SK-N-SH treated with all-trans-retinoic acid at 6 μM for 48 hours (cell line): ENCODE measurements around the gene RNASE2.
"Not testable (repeated sequence)": the region's sequence is repeated elsewhere in the genome, so short reads cannot be mapped to it uniquely, and the experiment has no call there.

Experiments
- ATAC-seq: fragments of 200-7000 bp; cut with Tn5 transposase; 3 replicates; pipeline ENCODE4 v1.9.1; 2020; ENCODE audit warnings: mild to moderate bottlenecking, moderate library complexity
- ARNTL ChIP-seq: fragments of 450-650 bp; formaldehyde crosslinking; IDR thresholded peaks from 2 replicates; pipeline ENCODE4 v1.5.0; 2020; ENCODE audit warnings: low read depth, mild to moderate bottlenecking, moderate library complexity, borderline replicate concordance
- BACH2 ChIP-seq: fragments of 250-450 bp; sonication (Bioruptor Pico); IDR thresholded peaks from 2 replicates; pipeline ENCODE4 v1.9.0; 2021; ENCODE audit warnings: mild to moderate bottlenecking, borderline replicate concordance
- ESRRG ChIP-seq: fragments of 250-450 bp; sonication (Bioruptor Pico); IDR thresholded peaks from 2 replicates; pipeline ENCODE4 v1.6.1; 2021; ENCODE audit warnings: mild to moderate bottlenecking
- GLIS3 ChIP-seq: fragments of 250-450 bp; sonication (Bioruptor Pico); IDR thresholded peaks from 2 replicates; pipeline ENCODE4 v1.5.0; 2020; ENCODE audit warnings: mild to moderate bottlenecking, moderate library complexity
- OSR1 ChIP-seq: fragments of 250-450 bp; sonication (Bioruptor Pico); IDR thresholded peaks from 2 replicates; pipeline ENCODE4 v1.8.0; 2022; ENCODE audit warnings: moderate library complexity, mild to moderate bottlenecking, inconsistent platforms
- PPARA ChIP-seq: fragments of 250-450 bp; sonication (Bioruptor Pico); IDR thresholded peaks from 2 replicates; pipeline ENCODE4 v1.5.0; 2020; ENCODE audit warnings: mild to moderate bottlenecking, borderline replicate concordance
- RARB ChIP-seq: fragments of 250-450 bp; sonication (Bioruptor Pico); IDR thresholded peaks from 2 replicates; pipeline ENCODE4 v1.8.0; 2021; ENCODE audit warnings: mild to moderate bottlenecking, moderate library complexity
- SNAI2 ChIP-seq: fragments of 250-450 bp; sonication (Bioruptor Pico); IDR thresholded peaks from 2 replicates; pipeline ENCODE4 v1.5.0; 2020; ENCODE audit warnings: mild to moderate bottlenecking, moderate library complexity
- TCF4 ChIP-seq: fragments of 250-450 bp; sonication (Bioruptor Pico); IDR thresholded peaks from 2 replicates; pipeline ENCODE4 v1.8.0; 2021; ENCODE audit warnings: mild to moderate bottlenecking, moderate library complexity, borderline replicate concordance
- TOX ChIP-seq: fragments of 250-450 bp; sonication (Bioruptor Pico); IDR thresholded peaks from 2 replicates; pipeline ENCODE4 v1.8.0; 2021; ENCODE audit warnings: mild to moderate bottlenecking, moderate library complexity, borderline replicate concordance
- ZC3H10 ChIP-seq: fragments of 250-450 bp; sonication (Bioruptor Pico); IDR thresholded peaks from 2 replicates; pipeline ENCODE4 v1.5.1; 2021; ENCODE audit warnings: mild to moderate bottlenecking, moderate library complexity
- ZFP3 ChIP-seq: fragments of 250-450 bp; sonication (Bioruptor Pico); IDR thresholded peaks from 2 replicates; pipeline ENCODE4 v1.5.0; 2020; ENCODE audit warnings: mild to moderate bottlenecking, moderate library complexity
- ZFP30 ChIP-seq: fragments of 450-650 bp; formaldehyde crosslinking; IDR thresholded peaks from 2 replicates; pipeline ENCODE4 v1.5.0; 2022; ENCODE audit warnings: mild to moderate bottlenecking, moderate library complexity
- ZNF70 ChIP-seq: fragments of 450-650 bp; formaldehyde crosslinking; IDR thresholded peaks from 2 replicates; pipeline ENCODE4 v1.5.0; 2020; ENCODE audit warnings: mild to moderate bottlenecking, moderate library complexity
- ZNF8 ChIP-seq: fragments of 450-650 bp; formaldehyde crosslinking; IDR thresholded peaks from 2 replicates; pipeline ENCODE4 v1.5.0; 2020; ENCODE audit warnings: mild to moderate bottlenecking, moderate library complexity
- TF ChIP-seq, protein P1 (sequence below): fragments of 250-450 bp; sonication (Bioruptor Pico); IDR thresholded peaks from 2 replicates; pipeline ENCODE4 v1.8.0; 2020; ENCODE audit warnings: mild to moderate bottlenecking, moderate library complexity, borderline replicate concordance
- TF ChIP-seq, protein P2 (sequence below): fragments of 250-450 bp; sonication (Bioruptor Pico); IDR thresholded peaks from 2 replicates; pipeline ENCODE4 v1.5.1; 2021; ENCODE audit warnings: mild to moderate bottlenecking, moderate library complexity
- TF ChIP-seq, protein P3 (sequence below): fragments of 250-450 bp; sonication (Bioruptor Pico); IDR thresholded peaks from 2 replicates; pipeline ENCODE4 v1.5.1; 2020; ENCODE audit warnings: low read depth, mild to moderate bottlenecking, moderate library complexity
- TF ChIP-seq, protein P4 (sequence below): fragments of 250-450 bp; sonication (Bioruptor Pico); IDR thresholded peaks from 2 replicates; pipeline ENCODE4 v1.5.0; 2020; ENCODE audit warnings: mild to moderate bottlenecking, moderate library complexity
- TF ChIP-seq, protein P5 (sequence below): fragments of 250-450 bp; sonication (Bioruptor Pico); IDR thresholded peaks from 2 replicates; pipeline ENCODE4 v1.8.0; 2021; ENCODE audit warnings: low read depth, mild to moderate bottlenecking, moderate library complexity, borderline replicate concordance

The RNASE2 gene

DNA sequence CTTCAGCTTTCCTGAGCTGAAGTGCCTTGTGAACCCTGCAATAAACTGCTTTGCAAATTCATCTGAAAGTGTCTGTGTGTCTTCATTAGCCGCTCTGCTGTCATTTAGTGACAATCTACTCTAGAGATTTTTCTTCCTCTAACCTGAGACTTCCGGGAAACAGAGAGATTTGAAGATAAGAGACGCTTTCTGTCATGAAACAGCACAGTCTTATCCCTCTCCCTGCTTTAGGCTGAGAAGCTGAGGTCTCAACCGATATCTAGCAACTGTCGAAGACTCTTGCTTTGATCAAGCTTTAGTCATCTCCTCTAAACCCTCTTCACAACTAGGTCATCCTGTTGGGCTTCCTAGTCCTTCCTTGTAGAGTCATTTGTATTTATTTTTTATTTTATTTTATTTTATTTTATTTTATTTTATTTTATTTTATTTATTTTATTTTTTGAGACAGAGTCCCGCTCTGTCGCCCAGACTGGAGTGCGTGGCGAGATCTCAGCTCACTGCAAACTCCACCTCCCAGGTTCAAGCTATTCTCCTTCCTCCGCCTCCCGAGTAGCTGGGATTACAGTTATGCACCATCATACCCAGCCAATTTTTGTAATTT lies 1.2 kb downstream of the RNASE2 start:
- TF ChIP-seq SNAI2 (no peak), RARB (CRISPR knock-in tag) (no peak), ZFP30 (no peak), ESRRG (no peak), OSR1 (CRISPR knock-in tag) (no peak), ZC3H10 (CRISPR knock-in tag) (no peak), GLIS3 (CRISPR knock-in tag) (no peak), TCF4 (CRISPR knock-in tag) (no peak), ZNF70 (CRISPR knock-in tag) (no peak), BACH2 (no peak), ZFP3 (CRISPR knock-in tag) (no peak), ARNTL (CRISPR knock-in tag) (no peak), TOX (CRISPR knock-in tag) (no peak)
- TF ChIP-seq, protein P1, sequence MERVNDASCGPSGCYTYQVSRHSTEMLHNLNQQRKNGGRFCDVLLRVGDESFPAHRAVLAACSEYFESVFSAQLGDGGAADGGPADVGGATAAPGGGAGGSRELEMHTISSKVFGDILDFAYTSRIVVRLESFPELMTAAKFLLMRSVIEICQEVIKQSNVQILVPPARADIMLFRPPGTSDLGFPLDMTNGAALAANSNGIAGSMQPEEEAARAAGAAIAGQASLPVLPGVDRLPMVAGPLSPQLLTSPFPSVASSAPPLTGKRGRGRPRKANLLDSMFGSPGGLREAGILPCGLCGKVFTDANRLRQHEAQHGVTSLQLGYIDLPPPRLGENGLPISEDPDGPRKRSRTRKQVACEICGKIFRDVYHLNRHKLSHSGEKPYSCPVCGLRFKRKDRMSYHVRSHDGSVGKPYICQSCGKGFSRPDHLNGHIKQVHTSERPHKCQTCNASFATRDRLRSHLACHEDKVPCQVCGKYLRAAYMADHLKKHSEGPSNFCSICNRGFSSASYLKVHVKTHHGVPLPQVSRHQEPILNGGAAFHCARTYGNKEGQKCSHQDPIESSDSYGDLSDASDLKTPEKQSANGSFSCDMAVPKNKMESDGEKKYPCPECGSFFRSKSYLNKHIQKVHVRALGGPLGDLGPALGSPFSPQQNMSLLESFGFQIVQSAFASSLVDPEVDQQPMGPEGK (CRISPR knock-in tag) = no peak
- TF ChIP-seq, protein P2, sequence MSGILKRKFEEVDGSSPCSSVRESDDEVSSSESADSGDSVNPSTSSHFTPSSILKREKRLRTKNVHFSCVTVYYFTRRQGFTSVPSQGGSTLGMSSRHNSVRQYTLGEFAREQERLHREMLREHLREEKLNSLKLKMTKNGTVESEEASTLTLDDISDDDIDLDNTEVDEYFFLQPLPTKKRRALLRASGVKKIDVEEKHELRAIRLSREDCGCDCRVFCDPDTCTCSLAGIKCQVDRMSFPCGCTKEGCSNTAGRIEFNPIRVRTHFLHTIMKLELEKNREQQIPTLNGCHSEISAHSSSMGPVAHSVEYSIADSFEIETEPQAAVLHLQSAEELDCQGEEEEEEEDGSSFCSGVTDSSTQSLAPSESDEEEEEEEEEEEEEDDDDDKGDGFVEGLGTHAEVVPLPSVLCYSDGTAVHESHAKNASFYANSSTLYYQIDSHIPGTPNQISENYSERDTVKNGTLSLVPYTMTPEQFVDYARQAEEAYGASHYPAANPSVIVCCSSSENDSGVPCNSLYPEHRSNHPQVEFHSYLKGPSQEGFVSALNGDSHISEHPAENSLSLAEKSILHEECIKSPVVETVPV (CRISPR knock-in tag) = no peak
- TF ChIP-seq, protein P3, sequence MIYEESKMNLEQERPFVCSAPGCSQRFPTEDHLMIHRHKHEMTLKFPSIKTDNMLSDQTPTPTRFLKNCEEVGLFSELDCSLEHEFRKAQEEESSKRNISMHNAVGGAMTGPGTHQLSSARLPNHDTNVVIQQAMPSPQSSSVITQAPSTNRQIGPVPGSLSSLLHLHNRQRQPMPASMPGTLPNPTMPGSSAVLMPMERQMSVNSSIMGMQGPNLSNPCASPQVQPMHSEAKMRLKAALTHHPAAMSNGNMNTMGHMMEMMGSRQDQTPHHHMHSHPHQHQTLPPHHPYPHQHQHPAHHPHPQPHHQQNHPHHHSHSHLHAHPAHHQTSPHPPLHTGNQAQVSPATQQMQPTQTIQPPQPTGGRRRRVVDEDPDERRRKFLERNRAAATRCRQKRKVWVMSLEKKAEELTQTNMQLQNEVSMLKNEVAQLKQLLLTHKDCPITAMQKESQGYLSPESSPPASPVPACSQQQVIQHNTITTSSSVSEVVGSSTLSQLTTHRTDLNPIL = no peak
- TF ChIP-seq, protein P4, sequence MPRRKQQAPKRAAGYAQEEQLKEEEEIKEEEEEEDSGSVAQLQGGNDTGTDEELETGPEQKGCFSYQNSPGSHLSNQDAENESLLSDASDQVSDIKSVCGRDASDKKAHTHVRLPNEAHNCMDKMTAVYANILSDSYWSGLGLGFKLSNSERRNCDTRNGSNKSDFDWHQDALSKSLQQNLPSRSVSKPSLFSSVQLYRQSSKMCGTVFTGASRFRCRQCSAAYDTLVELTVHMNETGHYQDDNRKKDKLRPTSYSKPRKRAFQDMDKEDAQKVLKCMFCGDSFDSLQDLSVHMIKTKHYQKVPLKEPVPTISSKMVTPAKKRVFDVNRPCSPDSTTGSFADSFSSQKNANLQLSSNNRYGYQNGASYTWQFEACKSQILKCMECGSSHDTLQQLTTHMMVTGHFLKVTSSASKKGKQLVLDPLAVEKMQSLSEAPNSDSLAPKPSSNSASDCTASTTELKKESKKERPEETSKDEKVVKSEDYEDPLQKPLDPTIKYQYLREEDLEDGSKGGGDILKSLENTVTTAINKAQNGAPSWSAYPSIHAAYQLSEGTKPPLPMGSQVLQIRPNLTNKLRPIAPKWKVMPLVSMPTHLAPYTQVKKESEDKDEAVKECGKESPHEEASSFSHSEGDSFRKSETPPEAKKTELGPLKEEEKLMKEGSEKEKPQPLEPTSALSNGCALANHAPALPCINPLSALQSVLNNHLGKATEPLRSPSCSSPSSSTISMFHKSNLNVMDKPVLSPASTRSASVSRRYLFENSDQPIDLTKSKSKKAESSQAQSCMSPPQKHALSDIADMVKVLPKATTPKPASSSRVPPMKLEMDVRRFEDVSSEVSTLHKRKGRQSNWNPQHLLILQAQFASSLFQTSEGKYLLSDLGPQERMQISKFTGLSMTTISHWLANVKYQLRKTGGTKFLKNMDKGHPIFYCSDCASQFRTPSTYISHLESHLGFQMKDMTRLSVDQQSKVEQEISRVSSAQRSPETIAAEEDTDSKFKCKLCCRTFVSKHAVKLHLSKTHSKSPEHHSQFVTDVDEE (CRISPR knock-in tag) = no peak
- TF ChIP-seq, protein P5, sequence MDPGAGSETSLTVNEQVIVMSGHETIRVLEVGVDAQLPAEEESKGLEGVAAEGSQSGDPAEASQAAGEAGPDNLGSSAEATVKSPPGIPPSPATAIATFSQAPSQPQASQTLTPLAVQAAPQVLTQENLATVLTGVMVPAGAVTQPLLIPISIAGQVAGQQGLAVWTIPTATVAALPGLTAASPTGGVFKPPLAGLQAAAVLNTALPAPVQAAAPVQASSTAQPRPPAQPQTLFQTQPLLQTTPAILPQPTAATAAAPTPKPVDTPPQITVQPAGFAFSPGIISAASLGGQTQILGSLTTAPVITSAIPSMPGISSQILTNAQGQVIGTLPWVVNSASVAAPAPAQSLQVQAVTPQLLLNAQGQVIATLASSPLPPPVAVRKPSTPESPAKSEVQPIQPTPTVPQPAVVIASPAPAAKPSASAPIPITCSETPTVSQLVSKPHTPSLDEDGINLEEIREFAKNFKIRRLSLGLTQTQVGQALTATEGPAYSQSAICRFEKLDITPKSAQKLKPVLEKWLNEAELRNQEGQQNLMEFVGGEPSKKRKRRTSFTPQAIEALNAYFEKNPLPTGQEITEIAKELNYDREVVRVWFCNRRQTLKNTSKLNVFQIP (CRISPR knock-in tag) = no peak
- ATAC-seq = no peak

GRCh38 chr14:20958946-20959345 lies 3.7 kb downstream of the RNASE2 start:
- ATAC-seq = not testable (repeated sequence)

GRCh38 chr14:20969336-20969735 lies 14.0 kb downstream of the RNASE2 start:
- TF ChIP-seq, protein P2 (CRISPR knock-in tag) = no peak
- no peak for TF ChIP-seq BACH2
- TF ChIP-seq PPARA = no peak
- TF ChIP-seq TCF4 (CRISPR knock-in tag) = no peak
- TF ChIP-seq GLIS3 (CRISPR knock-in tag) = no peak
- TF ChIP-seq ZFP3 (CRISPR knock-in tag) = no peak
- TF ChIP-seq, protein P5 (CRISPR knock-in tag) = no peak
- TF ChIP-seq, protein P1 (CRISPR knock-in tag) = no peak
- TF ChIP-seq ZC3H10 (CRISPR knock-in tag) = no peak
- TF ChIP-seq ESRRG = no peak
- TF ChIP-seq ZNF8 = no peak
- TF ChIP-seq ARNTL (CRISPR knock-in tag) = no peak
- no peak for TF ChIP-seq SNAI2
- TF ChIP-seq, protein P3 = no peak
- no peak for ATAC-seq
